NCI-H345 (cell line): ENCODE results near the gene FBXO48.
A peak's percentile ranks its signal among the peaks of the same experiment; 100 is the strongest.
"Not testable (repeated sequence)": the region's sequence is repeated elsewhere in the genome, so short reads cannot be mapped to it uniquely, and the experiment has no call there.

Experiments
- DNase-seq: peaks from one replicate; lab custom pipeline; 2025; lab: John Stamatoyannopoulos, UW

FBXO48 gene

DNA sequence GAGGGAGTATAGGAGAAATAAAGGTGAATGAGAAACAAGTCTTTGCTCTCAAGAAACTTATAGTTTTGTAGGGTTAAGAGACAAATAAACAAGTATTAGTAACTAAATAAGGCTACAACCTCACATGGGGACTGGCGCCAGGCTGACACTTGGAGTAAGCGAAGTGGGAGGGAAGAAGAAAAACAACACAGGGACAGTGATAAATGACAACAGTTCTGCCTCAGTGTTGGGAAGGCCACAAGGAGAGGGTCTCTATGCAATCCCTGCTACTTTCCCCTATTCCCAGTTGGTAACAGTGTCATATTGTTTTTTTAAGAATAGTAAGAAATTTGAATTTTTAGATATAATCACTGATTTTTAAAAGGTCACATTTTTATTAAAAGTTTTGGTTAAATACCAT, 4.3 kb upstream of the FBXO48 start:
- DNase-seq = no peak

DNA sequence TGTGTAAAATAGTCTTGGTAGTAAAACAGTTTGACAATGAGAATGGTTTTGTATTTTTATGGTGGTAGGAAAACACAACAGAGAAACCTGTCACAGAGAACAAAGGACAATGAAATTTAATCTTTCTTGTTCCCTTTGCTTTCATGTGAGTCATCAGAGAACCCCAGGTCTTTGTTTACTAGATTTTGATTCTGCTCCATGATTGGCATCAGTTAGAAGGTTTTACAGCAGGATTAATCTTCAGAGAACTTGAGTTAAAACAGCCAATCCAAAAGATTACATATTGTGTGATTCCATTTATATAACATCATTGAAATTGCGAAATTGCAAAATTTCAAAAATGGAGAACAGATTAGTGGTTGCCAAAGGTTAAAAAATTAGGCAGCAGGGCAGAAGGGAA, 2.8 kb upstream of the FBXO48 start:
- peak; percentile 11 for DNase-seq

DNA sequence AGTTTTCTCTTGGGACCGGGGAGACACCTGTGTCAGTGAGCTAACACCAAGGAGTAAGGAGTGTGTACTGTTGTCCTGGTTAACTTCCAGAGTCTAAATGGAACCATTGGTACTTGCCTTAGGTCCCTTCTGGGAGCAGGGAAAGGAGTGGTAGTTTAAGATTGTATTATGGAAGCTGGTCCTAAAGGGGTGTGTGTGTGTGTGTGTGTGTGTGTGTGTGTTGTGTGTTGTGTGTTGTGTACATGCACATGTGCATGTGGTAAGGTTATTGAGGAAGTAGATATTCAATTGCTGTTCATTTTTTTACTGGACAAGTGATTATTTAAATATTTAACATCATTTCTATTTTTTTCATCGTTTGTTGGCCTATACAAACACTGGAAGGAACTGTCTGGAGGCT, 1.7 kb upstream of the FBXO48 start:
- DNase-seq = no peak

DNA sequence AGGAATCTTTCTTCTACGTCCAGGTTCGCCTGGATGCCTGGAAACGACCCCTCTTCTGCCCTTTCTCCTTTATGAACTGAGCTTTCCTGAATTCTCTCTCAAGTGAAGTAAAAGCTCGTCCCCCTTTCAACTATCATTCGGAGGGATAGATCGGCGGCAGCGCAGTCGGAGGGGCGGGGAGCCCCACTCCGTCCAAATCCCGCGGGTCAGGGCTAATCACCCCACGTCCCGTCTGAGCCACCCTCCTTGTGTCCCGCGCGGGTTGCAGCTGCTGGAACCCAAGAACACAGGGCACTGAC, 367 bp downstream of the FBXO48 start:
- DNase-seq = no peak

DNA sequence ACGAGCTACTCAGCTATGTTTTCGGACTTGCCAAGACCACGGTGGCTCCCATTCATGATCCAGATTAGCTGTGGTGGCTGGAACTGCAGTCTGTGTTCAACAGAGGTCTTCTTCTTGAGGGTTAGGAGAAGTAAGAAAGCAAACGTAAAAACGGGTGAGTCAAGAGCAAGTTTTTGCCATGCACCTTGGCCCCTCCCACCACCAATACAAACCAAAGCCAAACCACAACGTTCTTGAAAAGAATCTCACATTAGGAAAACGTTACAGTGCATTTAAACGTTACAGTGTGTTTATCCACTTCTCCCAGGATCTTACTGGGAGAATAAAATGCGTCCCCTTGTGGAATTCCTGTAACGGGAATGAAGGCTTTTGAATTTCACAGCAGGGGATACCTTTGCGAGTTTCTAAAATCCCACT, 725 bp downstream of the FBXO48 start:
- no peak for DNase-seq

DNA sequence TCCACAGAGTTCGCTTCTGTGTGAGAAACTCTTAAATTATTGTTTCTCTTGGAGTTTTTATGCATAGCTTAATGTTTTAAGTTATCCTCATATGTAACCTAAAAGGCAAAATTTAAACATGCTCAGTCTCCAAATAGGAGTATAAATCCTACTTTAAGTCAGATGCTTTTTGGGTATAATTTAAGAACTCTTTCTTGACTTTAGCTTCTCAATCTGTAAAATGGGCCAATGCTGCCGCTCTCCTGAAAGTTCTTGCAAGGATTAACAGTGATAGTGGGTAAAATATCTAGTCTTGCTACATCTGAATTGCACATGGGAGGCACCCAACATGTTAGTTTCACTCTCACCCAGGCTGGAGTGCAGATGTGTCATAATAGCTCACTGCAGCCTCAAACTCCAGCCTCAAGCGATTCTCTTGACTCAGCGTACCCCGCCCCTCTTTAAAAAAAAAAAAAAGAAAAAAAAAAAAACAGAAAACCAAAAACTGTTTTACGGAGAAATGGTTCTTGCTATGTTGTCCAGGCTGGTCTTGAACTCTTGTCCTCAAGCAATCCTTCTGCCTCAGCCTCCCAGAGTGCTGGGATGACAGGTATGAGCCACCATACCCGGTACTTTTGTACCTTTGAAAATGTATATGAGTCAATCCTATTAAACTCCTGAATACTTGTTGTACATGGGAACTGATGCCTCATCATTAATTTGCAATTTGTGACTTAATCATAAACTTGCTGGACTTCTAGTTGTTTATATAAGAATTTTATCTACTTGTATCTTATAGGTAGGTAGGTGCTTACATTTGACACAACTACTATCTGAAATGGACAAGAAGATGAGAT, 1.8 kb downstream of the FBXO48 start:
- no peak for DNase-seq

DNA sequence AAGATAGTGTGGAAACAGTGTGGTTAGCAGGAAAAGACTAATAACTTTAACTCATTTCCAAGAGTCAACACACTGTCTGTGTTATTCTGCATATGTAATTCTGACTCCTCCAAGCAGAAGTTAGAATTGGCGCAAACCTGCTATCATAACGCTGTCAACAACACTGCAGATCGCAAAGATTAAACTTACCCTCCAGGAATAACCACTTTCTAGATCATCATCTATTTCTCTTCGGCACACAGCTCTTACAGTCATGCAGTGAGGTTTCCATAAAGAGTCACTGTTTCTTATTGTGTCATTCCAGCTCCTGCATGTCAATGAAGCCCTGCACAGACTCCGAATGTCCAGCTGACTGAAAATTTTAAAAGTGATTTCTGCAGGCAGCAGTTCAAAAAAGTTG, 2.4 kb downstream of the FBXO48 start:
- no peak for DNase-seq

DNA sequence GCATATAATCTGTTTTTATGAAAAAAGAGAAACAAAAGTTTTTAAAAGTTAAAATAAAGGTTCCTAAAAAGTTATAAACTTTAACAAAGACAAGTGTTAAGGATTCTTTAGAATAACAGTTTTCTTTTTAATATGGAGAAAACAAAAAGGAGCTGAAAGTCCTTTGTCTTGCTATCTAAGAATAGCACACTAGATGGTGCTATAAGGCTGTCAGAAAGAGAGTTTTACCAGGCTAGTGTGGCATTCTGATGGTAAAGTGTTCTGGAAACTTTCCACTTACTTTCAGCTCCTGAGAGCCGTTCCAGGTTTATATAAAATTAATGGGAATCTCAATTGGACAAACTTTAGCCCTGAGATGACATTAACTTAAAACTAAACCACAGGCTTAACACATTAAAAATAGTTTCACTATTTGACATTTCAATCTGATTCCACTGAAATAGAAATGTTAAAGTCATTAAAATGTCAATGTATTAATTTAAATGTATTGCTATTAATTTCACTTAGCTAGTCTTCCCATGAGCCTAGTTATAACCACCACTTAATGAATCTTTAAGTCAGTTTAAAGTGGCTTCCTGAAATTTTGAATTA, 3.7 kb downstream of the FBXO48 start:
- peak; percentile 57 for DNase-seq

DNA sequence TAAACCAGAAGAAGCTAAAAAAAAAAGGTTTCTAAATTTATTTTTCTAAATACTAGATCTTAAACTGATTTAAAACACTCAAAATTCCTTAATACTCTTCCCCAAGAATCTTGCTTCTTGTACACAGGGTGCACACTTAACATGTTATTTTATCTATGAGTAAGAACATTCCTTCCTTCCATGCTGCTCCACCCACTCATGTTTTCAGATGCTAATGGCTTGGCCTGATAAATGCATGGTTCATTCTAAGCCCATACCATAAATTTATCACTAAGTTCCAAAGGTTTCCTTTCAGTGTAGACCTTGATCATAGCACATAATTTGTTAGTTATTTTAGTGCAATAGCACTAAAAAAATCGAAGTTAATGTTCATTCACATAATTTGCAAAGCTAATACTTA, 8.1 kb downstream of the FBXO48 start:
- DNase-seq = no peak

DNA sequence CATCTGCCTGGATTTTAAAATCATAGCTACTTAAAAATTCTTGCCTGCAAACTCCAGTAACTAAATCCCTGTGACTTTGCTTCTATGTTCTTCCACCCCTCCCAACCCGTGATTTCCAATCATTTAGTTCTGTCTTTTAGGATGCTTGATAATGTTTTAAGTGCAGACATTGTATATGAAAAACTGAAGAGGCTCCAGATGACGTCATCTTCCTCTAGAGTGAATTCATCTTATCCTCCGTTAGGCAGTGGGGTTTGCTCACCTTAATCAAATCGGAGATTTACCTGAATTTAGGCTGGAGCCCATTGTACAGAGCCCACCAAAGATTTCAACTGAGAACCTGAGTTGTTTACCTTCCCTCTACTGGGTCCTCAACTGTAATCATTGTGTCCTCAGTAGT, 10.9 kb downstream of the FBXO48 start:
- DNase-seq = no peak

DNA sequence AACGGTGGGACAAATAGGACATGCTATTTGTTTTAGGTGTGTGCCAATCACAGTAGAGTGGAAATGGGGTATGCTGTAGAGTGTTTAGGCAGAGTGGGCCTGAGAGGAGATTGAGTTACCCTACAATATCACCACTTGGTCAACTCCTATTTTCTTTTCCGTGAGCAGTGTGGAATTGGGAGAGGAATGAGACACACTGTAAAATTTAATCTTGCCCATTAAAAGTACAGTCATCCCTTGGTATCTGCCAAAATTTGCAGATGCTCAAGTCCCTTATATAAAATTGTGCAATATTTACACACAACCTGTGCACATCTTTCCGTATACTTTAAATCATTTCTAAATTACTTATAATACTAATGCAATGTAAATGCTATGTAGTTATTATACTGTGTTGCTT, 12.4 kb downstream of the FBXO48 start:
- no peak for DNase-seq

DNA sequence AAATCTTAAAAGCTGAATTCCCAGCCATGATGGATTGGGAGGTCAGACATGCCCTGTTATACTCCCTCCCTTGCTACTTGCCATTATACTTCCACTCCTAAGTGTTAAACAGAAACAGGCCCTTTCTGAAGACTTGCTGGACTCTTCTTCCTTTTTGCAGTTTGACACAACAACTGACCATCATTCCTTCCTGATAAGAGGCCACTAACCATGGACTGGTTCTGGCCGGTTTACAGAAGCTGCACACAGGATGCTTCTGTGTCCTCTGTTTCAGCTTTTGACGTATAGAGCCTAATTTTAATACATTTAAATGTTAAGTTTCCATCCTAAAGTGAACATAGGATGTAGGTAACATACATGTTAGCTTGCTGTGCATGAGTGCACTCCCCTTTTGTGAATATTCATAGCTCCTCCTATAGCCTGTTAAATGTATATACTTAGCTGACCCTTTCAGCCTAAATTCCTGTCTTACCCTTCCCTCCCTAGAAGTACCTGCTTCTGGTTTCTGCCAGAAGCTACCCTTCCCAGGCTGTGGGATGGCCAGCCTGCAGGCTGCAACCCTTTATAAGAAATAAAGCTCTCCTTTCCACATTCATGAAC, 13.2 kb downstream of the FBXO48 start:
- no peak for DNase-seq

DNA sequence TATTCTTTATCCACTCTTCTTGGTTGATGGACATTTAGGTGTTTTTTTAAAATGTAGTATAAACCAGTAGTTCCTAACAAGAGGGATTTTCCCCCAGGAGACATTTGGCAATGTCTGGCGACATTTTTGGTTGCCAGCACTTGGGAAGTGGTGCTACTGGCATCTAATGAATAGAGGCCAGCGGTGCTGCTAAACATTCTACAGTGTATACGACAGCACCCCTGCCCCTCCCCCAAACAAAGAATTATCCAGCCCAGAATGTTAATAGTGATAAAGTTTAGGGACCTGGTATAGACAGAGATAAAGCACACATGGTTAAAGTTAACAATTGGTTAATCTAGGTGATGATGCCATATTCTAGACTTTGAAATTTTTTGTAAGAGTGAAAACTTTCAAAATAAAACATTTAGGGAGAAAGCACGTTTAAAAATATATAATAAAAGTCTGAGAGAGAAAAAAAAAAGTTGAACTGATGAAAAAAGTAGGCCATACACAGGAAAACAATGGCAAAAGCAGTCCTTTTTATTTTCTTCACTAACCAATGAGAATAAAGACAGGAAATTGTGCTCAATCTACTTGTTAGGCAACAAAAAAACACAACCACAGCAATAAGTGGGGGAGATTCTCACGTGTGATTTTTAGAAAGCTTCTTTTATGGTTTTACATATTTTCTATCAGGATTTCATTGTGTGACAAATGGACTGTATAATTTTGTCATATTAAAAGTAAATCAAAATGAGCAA, 14.8 kb downstream of the FBXO48 start:
- DNase-seq = peak; percentile 9

DNA sequence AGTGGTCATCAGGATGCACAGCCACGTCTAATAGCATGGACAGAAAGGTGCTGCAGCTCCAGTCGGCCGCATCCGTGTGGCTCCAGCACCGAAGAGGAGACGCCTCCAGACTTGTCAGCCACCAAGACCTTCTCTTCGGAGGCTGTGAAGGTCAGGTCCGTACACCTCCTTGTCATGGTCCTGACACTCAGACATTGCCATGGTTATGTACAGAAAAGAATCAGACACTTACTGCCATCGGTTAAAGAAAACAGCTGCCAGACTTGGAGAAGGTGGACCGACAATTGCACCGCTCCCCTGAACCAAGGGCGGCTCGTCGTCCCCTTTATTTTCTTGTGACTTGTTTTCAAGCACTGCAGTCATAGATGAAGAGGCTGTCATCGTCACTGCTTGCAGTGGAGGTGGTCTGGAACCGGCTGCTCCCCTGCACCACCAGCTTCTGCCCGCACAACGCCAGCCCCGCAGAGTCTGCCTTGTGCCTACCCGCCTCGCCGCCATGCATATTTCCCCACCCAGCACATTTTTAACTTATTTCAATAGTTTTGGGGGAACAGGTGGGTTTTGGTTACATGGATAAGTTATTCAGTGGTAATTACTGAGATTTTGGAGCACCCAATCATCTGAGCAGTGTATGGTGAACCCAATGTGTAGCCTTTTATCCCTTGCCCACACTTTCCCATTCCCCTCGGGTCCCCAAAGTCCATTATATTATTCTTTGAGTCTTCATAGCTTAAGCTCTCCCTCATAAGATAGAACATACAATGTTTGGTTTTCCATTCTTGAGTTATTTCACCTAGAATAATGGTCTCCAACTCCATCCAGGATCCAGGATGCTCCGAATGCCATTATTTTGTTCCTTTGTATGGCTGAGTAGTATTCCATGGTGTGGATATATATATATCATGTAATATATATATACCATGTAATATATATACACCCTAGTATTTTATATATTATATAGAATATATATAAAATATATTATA, 18.1 kb downstream of the FBXO48 start:
- no peak for DNase-seq

DNA sequence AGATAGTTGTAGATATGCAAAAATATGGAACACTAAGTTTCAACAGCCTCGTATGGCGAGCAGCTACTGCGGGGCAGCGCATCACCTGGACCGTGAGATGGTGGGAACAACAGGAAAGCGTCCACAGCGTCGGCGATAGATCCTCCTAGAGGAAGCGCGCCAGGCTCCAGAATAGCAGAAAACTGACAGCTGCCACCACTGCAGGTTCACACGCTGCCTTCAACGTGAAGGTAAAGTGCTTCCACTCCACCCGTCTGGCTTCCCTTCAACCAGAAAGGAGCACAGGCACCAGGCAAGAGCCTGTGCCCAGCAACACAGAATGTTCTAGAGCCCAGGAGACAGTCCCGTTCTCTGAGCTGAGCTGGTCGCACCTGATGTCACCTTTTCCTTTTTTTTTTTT, 20.0 kb downstream of the FBXO48 start:
- DNase-seq = no peak

DNA sequence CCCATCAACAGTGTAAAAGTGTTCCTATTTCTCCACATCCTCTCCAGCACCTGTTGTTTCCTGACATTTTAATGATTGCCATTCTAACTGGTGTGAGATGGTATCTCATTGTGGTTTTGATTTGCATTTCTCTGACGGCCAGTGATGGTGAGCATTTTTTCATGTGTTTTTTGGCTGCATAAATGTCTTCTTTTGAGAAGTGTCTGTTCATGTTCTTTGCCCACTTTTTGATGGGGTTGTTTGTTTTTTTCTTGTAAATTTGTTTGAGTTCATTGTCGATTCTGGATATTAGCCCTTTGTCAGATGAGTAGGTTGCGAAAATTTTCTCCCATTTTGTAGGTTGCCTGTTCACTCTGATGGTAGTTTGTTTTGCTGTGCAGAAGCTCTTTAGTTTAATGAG, 20.7 kb downstream of the FBXO48 start:
- not testable (repeated sequence) for DNase-seq

DNA sequence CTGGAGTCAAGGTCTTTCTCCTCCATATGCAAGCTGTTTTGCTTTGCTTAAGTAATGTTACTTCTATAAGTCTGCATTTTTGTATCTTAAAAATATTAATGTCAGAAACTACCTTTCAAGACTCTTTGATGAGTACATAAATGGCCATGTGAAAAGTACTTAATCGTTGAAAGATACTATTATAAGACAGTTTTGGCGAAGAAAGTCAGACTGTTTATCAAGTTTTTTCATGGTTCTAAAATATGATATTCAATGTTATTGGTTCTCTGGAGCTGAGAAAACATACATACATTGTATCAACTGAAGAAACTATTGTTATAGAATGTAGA, 25.1 kb downstream of the FBXO48 start:
- DNase-seq = no peak

DNA sequence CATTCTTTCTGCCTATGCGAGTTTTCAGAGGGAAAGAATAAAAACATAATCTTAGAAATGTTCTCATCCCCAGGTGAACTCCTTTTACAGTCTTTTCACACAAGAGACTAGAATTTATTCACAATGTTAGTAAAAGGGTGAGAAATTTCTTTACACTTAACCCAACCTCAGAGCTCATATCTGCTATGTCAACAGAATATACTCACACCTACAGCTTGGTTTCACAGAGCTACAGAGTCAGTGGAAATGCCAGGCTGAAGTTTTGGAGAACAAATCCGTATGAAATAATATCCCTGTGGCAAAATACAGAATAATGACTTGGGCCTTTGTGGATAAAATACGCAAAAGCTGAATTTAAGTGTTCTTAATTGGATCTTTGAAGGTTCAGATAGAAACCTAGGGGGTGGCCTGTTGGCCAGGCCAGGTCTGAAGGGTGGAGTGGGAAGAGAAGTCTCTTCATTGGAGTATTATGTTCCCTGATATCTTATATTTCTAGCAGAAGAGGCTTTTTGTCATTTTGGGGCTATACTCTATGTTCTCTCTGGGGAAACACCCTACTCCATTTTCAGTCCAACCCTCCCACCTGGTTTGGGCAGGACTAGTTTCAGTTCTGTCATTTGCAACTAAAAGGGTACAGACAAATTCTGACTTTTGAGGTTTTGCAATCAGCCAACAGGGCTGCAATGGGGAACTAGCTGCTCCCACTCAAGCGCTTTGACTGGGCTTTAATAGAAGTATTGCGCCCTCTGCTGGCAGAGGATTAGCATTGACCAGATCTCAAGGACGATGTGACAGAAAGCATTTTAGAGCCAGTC, 25.7 kb downstream of the FBXO48 start:
- DNase-seq = peak; percentile 88

DNA sequence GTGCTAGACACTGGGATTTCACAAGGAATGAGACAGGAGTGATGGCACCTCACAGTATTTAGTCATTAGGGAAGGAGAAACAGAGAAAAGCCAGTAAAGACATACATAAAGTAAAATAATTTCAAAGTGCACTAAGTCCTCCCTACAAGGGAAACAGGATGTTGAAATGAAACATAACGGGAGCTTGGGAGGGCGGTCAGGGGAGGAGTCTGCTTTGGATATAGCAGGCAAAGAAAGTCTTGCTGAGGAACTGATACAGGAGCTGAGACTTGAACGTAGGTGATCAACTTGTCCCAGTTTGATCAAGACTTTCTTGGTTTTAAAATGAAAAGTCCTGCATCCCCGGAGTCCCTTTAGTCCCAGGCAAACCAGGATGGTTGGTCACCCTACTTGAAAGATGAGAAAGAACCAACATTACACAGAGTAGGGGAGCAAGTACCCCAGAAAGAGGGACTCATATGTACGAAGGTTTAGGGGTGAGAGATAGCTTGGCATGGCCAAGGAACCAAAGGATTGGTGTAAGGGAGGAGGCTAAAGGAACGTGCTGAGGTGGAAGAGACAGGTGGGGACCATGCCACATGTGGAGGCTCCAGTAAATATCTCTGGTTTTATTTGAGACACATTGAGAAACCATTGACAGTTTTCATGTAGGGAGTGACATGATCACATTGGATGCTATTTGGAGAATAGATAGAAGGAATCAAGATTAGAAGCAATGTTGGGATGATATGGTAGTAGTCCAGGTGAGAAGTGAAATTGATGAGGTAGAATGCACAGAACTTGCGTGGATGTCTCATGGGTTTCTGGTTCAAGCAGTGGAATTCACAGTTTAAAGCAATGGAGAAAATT, 28.4 kb downstream of the FBXO48 start:
- no peak for DNase-seq

DNA sequence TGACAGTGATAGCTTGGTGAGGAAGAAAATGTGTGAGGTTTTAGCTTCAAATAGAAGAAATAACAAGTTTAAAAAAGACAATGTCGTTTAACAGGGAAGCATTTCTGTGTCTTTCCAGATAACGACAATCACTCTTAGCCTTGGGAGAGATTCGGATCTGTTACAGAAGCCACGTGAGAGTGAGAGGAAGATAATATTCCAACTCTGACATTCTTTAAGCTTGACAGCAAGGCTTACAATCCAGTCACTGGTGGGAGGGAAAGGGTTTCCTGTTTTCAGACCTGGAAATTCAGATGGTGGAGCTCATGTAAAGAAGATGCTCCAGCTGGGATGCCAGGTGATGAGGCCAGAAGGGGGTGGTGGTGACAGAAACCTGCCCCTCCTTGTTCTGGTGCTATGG, 30.8 kb downstream of the FBXO48 start:
- DNase-seq = no peak
